NOMO-1 (cell line): ENCODE measurements around the gene KCTD17.
A peak's percentile ranks its signal among the peaks of the same experiment; 100 is the strongest.

Source experiments
- DNase-seq, 2 experiments: peaks; one replicate each; lab custom pipeline; 2025; ENCODE audit not compliant: unreplicated experiment in 2 of 2; lab: John Stamatoyannopoulos, UW

Gene KCTD17

DNA sequence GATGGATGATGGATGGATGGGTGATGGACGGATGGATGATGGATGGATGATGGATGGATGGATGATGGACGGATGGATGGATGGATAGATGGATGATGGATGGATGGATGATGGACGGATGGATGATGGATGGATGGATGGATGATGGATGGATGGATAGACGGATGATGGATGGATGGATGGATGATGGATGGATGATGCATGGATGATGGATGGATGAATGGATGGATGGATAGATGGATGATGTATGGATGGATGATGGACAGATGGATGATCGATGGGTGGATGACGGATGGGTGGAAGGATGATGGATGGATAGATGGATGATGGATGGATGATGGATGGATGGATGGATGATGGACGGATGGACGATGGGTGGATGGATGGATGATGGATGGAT is 21.1 kb downstream of the KCTD17 start:
- no peak for DNase-seq

GRCh38 chr22:37074537-37074936 is 23.0 kb downstream of the KCTD17 start:
- no peak for DNase-seq

DNA sequence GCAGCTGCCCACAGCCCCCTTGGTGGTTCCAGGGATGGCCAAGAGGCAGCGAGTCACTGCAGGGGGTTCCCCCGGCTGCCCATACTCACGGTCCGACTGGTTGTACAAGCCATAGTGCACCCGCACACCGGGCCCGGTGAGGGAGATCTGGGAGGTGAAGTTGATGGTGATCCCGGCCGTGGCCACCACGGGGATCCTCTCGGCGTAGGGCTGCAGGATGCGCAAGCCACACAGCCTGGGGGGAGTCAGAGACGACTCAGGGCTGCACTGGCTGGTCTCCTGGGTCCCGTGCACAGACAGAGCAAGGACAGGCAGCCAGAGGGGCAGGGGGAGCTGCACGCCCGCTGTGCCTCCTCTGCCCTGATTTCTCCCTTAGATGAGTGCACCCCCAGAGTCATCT is 23.5 kb downstream of the KCTD17 start:
- no peak for DNase-seq

GRCh38 chr22:37075822-37076433 is 24.4 kb downstream of the KCTD17 start:
- no peak for DNase-seq

DNA sequence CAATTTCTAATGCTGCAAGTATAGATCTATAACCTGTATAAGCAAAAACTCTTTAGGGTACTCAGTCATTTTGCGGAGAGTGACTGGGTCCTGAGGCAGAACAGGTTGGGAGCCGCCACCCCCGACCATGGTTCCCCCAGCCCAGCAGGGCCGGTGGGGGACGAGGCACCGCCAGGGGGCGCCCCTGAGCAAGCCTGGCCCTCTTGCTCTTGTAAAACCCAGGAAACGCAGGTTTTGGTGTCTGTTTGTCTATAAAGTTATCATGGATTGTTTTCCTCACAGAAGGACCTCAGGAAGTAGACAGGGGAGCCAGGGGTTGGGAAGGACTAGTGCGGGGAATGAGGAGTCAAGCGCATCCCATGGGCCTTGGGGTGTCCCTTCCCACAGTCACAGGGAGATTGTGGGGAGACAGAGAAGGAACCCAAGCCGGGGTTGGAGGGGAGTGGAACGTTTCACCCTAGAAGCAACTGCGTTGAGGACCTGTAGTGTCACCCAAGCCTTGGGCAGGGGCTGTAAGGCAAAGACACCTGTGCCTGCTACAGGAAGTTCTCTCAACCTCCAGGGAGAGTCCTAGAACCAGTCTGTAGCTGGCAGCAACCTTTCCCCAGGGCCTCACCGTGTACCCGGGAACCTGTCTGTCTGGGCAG is 26.4 kb downstream of the KCTD17 start:
- DNase-seq, result peak; percentile 32 to 39

DNA sequence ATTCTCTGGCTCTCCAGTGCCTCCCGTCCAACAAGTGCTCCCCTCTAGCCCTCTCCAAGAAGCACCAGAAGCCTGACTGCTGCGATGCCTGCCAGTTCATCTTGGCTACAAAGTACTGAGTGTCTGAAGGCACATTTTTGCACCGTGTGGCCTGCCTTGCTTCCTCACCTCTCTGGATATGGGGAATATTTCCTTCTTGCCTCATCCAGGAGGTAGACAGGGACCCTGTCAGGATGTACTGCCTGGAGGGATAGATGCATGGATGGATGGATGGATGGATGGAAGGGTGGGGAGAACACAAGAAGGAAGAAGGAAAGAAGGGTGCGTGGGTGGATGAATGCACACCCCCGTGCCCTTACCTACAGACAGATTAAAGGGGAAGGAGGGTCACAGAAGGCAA is 27.6 kb downstream of the KCTD17 start:
- DNase-seq, result no peak

DNA sequence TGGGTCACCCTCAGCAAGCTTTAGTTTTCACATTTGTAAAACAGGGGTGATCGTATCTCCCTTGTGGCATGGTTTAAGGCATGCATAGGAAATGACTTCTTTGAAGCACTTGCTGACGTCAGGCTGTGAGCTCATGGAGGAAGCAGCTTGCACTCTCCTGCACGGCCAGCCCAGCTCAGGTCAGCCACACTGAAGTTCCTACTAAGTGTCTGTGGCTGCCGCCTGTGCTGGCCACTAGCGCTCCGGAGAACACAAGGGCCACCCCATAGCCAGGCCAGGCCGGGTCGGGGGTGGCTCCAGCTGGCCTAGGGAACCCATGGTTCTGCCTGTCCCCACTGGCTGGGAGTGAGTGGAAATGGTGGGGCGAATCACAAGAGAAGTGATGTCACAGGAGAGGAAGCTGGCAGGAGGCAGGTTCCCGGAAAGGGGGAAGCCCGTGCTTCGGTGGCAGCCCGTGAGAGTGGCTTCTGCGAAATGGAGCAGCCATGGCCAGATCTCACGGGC is 28.2 kb downstream of the KCTD17 start:
- DNase-seq, result no peak

DNA sequence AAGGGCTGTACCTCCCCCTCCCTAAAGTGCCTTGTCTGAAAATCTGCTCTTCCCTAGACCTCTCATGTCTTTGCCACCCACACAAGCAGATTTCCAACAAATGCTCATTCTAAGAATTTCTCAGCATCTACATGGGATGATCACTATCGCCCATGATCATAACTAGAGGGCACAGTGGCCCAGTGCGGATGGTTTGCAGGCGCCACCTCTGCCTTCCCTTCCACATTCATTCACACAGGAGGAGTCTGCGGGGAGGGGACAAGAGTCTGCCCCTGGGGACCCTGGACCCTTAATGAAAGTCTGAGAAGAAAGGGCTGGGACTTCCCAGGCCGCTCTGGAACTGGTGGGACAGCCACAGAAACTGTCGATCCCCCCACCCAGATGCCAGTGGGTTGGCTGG is 28.9 kb downstream of the KCTD17 start:
- no peak for DNase-seq

DNA sequence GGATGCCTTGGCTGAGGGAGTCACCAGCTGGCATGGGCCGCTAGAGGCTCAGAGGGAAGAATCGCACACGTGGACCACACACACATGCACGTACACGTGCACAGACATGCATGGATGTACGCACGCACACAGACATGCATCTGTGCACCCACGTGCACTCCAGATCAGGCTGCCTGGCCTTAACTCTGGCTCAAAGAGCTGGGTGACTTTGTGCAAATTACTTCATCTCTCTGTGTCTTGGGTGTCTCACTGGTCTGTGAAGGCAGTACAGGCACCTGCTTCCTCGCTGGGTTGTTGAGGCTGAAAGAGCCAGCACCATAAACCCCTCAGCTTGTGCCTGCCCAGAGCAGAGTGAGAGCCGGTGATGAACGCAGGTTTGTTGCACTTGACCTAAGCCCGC is 29.3 kb downstream of the KCTD17 start:
- no peak for DNase-seq

GRCh38 chr22:37082251-37082873 is 30.8 kb downstream of the KCTD17 start:
- no peak for DNase-seq

DNA sequence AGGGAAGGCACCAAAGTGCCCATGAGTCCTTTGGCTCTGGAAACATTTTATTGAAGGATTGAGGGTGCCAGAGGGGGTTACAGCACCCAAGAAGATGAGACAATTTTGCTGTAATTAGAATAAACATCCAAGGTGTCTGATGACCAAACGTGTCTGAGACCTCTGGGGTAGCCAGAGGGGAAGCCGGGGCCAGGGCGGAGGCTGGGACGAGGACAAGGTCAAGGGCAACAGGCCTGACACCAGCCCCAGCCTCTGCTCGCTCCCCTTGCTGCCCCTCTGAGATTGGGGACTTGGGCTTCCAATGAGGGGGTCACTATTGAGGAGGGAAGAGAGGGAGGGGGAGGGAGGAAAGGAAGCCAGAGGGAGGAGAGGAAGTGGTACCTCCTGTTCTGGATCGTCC is 32.4 kb downstream of the KCTD17 start:
- DNase-seq, result no peak

- DNase-seq, result no peak
Observed at GRCh38 chr22:37084385-37084784, 32.8 kb downstream of the KCTD17 start.

GRCh38 chr22:37086184-37086583 is 34.6 kb downstream of the KCTD17 start:
- DNase-seq, result no peak

DNA sequence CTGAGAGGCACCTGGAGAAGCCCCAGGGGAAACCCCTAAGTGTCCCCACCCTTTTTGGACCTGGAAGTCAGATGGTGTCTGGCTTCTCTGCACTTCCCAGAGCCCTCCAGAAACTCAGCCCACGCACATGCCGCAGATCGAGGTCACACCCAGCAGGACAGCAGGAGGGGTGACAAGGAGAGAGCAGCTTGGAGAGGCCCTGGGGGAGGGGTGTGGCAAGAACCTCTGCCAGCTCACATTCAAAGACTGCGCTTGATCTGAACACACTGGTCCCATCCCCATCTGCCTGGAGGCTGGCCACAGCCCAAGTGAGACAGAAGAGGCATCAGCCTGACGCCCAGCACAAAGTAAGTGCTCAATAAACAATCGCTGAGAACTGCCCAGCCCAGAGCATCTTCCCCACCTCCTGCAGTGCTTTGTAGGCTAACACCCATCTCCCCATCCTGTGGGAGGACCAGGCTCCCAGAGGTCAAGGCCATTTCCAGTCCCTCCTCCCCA is 36.6 kb downstream of the KCTD17 start:
- no peak for DNase-seq

- no peak for DNase-seq
Observed at GRCh38 chr22:37088750-37089408, 37.3 kb downstream of the KCTD17 start.

- DNase-seq, result no peak
Observed at GRCh38 chr22:37089434-37089833, 37.9 kb downstream of the KCTD17 start.

DNA sequence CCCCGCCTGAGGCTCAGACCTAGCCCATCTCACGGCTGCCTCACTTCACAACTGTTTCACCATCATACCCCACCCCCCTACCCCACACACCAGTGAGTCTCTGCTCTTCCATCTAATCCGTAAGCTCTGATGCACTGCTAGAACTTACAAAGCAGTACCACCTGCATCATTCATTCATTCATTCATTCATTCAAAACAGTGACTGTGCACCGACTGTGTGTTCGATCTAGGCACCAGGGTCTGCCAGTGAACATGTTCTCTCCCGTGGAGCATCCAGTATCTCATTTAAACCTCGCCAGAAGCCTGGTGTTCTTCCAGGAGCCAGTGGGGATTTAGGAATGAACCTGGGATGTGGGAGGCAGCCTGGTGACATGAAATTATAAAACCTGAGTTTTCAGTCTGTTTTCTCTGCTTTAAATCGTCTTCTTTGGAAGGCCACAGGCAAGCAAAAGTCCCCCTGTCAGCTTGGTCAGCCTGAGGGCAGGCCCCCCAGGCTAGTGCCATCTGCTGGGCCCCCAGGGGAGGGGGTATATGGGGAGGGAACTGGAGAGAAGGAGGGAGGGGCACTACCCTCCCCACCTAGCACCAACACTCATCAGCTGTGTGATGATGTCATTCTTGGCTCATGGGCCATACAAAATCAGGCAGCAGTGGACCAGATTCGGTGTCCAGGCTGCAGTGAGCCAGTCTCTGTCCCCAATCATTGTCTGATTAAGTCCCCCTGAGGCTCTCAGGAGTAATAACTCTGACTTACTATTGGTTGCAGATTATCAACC is 39.6 kb downstream of the KCTD17 start:
- DNase-seq, result no peak

GRCh38 chr22:37091994-37092393 is 40.5 kb downstream of the KCTD17 start:
- no peak for DNase-seq

DNA sequence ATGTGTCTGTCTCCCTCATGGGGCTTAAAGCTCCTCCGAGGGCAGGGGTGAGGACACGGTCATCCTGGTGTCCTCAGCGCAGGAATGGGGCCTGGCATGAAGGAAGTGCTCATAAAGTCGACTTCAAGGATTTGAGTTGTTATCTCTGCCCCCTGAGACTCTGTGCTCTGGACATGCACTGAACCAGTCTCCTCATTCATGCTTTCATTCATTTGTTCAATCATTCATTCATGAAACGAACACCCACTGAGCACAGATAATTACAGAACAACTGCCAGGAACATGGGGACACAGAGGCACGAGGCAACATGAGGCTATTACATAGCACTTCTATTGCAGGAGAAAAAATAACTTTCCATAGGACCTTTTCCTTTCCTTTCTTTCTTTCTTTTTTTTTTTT is 41.5 kb downstream of the KCTD17 start:
- DNase-seq, result no peak

GRCh38 chr22:37094239-37094638 is 42.7 kb downstream of the KCTD17 start:
- no peak for DNase-seq

DNA sequence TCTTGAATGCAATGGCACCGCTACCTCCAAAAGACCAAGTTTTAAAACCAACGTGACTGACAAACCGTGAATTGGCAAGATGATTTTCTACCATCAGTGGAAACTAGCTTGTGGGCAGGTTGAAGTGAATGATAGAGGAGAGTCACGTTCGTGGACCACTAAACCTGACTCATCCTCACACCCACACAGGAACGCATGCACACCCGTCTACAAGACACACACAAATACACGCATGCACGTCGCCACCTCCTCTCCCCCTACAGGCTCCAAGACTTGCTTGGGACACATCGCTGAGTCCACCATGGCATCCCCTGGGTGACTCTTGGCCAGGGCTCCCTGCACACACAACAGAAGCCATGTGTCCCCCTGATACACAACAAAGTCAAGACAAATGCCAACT is 43.6 kb downstream of the KCTD17 start:
- no peak for DNase-seq
